OCI-LY3 (cell line): ENCODE measurements around the gene UQCC2.

ENCODE experiments used
- CTCF ChIP-seq: fragments of 200-600, 300-600 bp; sonication (generic); IDR thresholded peaks from 2 replicates; pipeline ENCODE4 v1.5.1; 2014; ENCODE audit warnings: antibody characterized with exemption, low read length, low read depth
- EZH2phosphoT487 ChIP-seq: fragments of 200-600 bp; shearing (Covaris generic); IDR thresholded peaks from 2 replicates; pipeline ENCODE4 v1.6.1; 2018; ENCODE audit warnings: antibody characterized with exemption, mixed run types, low read depth

- TF ChIP-seq CTCF: no peak
- TF ChIP-seq EZH2phosphoT487: no peak
Measured at GRCh38 chr6:33751771-33752645, 40.5 kb upstream of the UQCC2 start.
